Measurements from ENCODE around the gene MAML2. TPM values are rescaled to one million over a fixed set of nuclear protein-coding genes. Genes with fewer than 3 reads are reported as not detected.

The MAML2 gene
- polyA plus RNA-seq, 12 donors: 4.5 to 17.5 (median 5.7) TPM; not detected in 1

- no peak for DNase-seq
Observed at GRCh38 chr11:96043291-96043690, 299.7 kb downstream of the MAML2 start.

DNA sequence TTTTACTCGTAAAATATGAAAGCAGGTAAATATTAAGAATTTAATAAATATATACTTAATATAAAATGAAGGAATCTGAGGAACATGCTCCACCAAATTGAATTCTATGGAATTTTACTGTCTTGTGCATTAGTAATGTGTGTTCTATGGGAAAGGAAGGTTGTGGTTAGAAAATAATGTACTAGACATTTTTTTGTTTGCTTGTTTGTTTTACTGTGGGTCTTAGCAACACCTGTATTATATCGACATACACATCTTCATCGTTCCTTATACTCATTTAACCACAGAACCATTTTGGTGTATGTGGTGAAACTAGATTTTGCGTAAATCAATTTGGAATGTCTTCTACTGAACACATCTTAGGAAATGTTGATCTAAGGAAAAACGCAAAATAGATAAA lies 304.9 kb downstream of the MAML2 start:
- DNase-seq: no peak

DNA sequence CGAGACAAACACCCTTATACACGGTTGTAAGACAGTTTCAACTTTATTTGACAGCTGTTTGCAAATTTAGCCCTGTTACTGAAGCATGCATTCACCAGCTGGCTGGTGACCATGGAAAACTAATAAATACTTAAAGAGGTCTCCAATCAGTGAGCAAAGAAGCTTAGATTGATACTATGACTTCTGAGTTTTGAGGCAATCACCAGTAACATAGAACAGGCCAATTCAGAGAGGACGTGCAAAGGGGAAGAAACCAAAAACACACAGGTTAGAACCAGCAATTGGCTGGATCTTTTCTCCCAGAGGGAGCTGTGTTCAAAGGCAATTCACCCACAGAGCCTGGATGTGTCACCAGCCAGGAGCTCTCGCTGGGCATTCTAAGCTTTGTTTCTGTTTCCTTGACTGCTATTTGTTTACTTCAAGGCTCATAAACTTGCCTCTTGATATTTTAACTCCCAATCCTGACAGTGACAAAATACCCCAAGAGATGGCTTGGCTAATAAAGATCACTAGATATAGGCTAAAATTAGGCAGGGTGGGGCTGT lies 305.5 kb downstream of the MAML2 start:
- DNase-seq: no peak

DNA sequence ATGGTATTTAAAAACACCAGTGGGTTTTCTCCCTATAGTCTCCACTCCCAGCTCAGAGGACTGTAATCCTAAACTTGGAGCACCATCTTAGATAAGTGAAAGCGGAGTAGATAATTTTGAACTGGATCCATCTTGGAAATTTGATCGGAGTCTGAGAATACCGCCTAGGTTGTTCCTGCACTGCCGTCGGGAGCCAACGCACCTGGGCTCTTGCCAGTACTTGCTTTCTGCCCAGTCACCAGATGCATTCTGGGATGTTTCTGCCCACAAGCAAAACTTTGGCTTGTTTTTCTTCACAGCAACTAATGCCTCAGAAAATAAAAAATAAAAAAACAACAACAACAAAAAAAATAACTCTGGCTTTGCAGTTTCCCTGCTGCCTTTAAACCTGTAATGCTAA lies 306.1 kb downstream of the MAML2 start:
- DNase-seq: no peak

DNA sequence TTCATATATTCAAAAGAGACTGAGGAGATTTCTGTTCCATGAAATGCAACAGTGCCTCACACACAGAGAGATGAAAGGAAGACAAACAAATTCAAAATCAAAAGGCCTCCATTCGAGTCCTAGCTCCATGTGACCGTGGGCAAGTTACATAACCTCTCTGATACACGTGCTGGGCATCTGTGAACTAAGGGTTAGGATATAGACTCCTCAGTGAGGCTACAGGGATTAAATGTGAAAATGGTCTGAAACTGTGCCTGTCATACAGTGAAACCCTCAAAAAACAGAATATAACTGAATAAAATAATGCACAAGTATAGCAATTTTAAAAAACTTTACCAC lies 307.3 kb downstream of the MAML2 start:
- DNase-seq: no peak

DNA sequence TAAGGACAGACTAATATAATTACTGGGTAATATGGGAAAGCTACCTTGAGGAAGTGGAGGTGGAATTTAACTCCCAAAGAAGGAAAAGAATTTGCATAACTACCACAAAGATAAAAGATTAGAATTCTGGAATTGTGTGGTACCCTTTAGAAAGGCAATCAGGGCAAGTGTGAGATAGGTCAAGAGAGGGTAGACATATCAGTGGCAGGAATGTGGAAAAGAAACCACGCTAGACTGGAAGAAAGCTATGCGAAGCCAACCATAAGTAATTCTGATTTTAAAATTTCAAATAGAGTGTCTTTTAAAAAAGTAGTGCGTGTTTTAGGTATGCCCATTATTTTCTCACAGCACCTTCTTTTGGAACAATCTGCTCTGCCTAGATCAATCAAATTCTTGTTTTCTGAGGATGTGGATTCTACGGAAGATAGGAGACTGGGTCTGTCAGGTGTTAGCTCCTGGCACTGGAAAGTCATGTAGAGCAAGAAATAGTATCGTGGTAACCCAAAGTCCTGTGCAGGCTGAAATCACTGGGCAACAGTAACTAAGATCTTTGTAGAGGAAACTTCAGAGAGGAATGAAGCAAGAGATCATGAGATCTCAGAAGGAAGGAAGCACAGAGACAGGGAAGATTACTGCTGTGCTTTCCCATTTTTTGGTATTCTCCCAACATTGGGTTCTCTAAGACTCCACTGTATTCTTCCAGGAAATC lies 307.8 kb downstream of the MAML2 start:
- no peak for DNase-seq

- DNase-seq: peak; percentile 77
Observed at GRCh38 chr11:96033599-96033998, 309.4 kb downstream of the MAML2 start.

GRCh38 chr11:96033095-96033494 lies 309.9 kb downstream of the MAML2 start:
- no peak for DNase-seq

GRCh38 chr11:96028746-96029145 lies 314.2 kb downstream of the MAML2 start:
- DNase-seq: no peak

DNA sequence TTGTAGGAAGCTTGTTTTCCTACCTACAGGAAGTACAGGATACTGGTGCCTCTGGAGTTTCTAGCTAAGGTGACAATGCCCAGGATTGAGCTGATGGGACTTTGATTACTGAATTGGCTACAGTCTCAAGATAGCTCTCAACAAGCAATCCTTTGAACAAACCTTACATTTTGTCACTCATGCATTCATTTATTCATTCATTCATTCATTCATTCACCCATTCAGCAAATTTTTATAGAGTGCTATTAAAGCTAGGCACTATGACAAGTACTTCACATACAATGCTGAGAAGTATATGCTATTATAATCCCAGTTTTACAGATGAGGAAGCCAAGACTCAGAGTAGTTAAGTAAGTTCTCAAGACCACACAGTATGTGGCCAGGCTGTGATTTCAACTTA lies 316.0 kb downstream of the MAML2 start:
- no peak for DNase-seq

DNA sequence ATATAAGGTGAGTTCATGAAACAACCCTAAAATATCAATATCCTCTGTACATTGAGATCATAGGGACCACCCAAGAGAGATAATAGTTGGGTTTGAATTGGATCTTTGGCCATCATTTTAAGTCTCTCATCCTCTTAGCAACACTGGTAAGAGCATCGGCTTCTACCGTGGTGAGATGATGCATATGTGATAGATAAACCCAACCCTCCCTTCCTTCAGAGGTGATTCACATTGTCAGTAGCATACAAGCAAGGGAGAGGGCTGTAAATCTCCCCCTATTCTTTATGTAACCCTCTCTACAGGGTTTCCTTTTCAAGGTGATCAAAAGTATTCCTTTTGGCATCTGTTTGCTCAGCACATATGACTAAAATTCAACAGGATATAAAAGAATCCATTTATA lies 316.7 kb downstream of the MAML2 start:
- no peak for DNase-seq

DNA sequence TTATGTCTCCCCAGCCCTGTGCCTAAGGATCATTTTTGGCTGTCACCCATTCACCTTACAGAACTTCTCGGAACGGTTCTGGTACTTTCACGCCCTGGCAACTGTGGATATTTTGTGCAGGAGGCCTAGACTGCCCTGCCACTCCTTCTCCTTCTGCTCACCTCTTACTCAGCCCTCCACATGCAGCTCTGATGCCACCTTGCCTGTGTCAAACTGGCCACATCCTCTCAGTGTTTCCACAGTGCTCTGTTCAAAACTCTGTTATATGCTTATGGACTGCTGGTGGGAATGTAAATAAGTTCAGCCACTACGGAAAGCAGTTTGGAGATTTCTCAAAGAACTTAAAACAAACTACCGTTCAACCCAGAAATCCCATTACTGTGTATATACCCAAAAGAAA lies 318.3 kb downstream of the MAML2 start:
- DNase-seq: no peak

DNA sequence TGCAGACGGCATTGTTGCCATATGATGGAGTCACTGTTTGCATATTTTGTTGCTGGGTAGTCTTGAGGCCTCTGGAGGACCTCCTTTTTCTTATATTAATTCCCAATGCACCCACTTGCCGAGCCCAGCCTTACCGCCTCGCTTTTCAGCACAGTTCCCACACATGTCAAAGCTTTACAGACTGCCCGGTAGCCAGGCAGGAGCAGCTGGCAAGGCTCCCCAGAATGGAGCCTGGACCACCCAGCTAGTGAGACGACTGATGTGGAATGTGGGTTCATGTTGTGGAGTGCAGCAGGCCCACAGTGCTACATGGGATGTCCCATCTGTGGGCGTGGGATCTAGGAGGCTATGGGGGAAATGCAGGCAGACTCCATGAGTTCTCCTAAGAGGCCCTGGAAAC lies 319.7 kb downstream of the MAML2 start:
- DNase-seq: no peak

DNA sequence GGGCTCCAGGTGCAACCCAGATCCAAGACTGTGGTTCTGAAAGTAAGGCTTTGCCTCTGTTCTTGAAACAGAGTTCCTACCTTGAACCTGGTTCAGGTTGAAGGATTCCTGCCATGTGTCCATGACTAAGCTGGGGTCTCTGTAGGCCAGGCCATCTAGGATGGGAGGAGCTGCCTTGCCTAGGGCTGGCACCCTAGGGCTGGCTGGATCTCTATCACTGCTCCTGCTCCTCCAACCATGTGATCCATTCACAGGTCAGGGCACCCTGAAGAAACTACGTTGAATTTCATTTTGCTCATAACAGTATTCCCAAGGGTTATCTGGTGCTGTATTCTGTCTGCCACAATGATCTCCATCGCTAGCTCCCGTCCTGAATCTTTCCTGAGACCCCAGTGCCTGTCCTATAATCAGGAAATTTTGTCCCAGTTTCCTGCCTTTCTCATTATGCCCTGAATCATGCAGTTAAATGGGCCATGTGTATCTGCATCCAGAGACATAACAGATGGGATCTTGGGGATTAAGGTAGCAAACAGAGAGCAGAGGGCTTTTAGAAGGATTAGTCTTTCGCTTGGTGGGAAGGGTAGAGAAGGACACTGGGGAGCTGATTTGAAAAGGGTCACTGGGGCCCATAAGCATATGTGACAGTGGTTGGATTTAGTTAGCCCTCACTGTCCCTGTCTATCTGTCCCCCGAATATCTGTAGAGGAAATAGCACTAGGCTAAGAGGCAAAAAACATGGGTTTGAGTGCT lies 320.9 kb downstream of the MAML2 start:
- no peak for DNase-seq

- no peak for DNase-seq
Observed at GRCh38 chr11:96019810-96020747, 322.9 kb downstream of the MAML2 start.

- no peak for DNase-seq
Observed at GRCh38 chr11:96019281-96019680, 323.7 kb downstream of the MAML2 start.

DNA sequence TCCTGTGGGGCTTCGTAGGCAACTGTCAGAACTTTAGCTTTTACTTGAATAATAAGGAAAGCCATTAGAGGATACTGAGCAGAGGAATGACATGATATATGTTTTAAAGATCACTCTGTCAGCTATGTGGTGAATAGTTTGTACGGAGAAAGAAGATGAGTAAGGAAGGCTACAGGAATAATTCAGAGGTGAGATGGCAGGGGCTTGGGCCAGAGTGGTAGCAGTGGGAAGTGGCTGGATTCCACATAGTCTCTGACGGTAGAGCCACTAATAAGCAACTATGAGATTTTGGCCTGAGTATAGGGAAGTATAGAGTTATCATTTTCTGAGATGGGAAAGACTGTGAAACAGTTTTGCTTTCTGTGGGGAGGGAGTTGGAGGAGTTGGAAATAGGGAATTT lies 325.1 kb downstream of the MAML2 start:
- DNase-seq: no peak

DNA sequence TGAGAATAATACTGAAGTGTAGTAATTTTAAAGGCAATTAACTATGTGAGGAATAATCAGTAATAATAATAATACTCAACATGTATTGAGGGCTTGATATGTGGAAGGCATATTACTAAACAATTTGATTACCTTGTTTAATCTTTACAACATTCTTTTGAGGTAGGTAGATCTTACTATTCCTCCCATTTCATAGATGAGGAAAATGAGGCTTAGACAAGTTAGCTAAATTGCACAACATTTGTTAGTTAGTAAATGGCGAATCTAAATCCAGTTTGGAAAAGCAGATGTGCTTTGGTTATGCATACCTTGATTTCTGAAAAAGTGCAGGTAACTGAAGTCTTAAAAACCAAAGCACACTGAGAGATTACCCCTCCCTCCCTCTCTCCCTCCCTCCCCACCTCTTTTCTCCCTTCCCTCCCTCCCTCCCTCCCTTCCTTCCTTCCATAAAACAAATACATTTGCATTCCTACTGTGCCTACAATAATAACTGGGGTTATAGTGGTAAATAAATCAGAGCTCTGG lies 326.0 kb downstream of the MAML2 start:
- no peak for DNase-seq

- DNase-seq: no peak
Observed at GRCh38 chr11:96015906-96016565, 327.0 kb downstream of the MAML2 start.

DNA sequence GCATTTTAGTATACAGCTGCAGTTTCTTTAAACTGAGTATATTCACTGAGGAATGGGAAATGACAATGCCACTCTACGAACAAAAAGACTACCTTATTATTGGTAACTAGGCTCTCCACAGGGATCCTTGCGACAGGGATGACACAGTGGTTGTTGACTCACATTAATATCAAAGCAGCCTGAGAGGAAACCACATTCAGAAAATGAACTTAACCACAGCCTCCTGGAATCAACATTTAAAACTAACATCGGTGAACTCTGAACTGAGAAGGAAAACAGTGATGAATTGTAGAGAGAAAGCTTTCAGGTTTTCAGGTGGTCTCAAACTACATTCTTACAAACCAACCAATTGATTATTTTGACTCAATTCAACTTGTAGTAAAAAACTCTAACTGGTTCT lies 328.8 kb downstream of the MAML2 start:
- no peak for DNase-seq

DNA sequence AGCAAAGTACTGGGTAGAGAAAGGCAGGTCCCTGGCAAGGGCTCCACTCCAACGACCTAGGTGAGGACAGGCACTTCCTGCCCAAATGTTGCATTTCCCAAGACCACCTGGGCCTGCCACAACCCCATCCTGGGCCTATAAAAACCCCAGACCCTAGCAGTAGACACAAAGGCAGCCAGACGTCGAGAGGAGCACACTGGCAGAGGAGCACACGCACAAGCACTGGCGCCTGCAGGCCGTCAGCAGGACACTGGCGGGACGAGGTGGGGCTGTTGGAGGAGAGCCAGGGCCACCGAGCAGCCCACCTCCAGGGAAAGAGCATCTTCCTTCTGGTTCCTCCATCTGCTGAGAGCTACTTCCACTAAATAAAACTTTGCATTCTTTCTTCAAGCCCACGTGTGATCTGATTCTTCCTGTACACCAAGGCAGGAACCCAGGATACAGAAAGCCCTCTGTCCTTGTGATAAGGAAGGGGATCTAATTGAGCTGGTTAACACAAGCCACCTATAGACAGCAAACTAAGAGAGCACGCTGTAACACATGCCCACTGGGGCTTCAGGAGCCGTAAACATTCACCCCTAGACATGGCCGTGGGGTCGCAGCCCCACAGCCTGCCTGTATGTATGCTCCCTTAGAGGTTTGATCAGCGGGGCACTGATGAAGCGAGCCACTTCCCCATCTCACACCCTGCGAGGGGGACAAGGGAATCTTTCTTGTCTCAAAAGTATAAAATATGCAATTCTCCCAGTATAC lies 329.4 kb downstream of the MAML2 start:
- no peak for DNase-seq

Data from muscle of arm (tissue), 12 donors.